HEK293 (cell line): ENCODE results near the gene RNU7-1.

Experiments
- CTCF ChIA-PET: fragments of 350-600 bp; formaldehyde crosslinking; extraction: SDS; loops from one replicate; lab custom pipeline; 2021; ENCODE audit warnings: antibody characterized with exemption; lab: Yijun Ruan, JAX
- POLR2A ChIA-PET: fragments of 300-600 bp; formaldehyde crosslinking; extraction: SDS; loops from one replicate; lab custom pipeline; 2020; ENCODE audit warnings: antibody characterized with exemption, inconsistent platforms; lab: Yijun Ruan, JAX
- H3K27ac ChIP-seq: fragments of 200-500 bp; sonication (Bioruptor generic); 2 replicates; pipeline ENCODE4 v1.5.1; 2014; ENCODE audit warnings: low read depth, low read length, control low read depth, inconsistent platforms; ENCODE audit errors: extremely low read depth
- H3K36me3 ChIP-seq, 2 experiments: fragments of 200-500 bp in 1 of 2; sonication (Bioruptor generic) in 1 of 2; 1 replicate in 1 of 2; 2 replicates in 1 of 2; pipeline ENCODE4 v1.5.1; 2014 to 2017; ENCODE audit warnings: inconsistent platforms in 2 of 2, low read length in 2 of 2; ENCODE audit not compliant: control insufficient read depth in 2 of 2, insufficient read depth in 1 of 2
- H3K4me1 ChIP-seq: fragments of 200-500 bp; sonication (Bioruptor generic); 2 replicates; pipeline ENCODE4 v1.5.1; 2014; ENCODE audit warnings: mild to moderate bottlenecking, low read length, inconsistent platforms; ENCODE audit not compliant: control insufficient read depth, insufficient read depth
- H3K4me3 ChIP-seq: 2 replicates; pipeline ENCODE4 v1.5.1; 2011; ENCODE audit warnings: low read depth, mild to moderate bottlenecking, control low read depth, low read length, moderate library complexity
- H3K9me3 ChIP-seq: fragments of 200-500 bp; sonication (Bioruptor generic); 2 replicates; pipeline ENCODE4 v1.5.1; 2014; ENCODE audit warnings: low read depth, low read length, inconsistent platforms; ENCODE audit not compliant: control insufficient read depth, insufficient read depth
- KLF8 ChIP-seq: fragments of 450-650 bp; formaldehyde crosslinking; IDR thresholded peaks from 2 replicates; pipeline ENCODE4 v1.5.1; 2016; ENCODE audit warnings: missing biosample characterization, missing genetic modification characterization
- KLF9 ChIP-seq: fragments of 450-650 bp; formaldehyde crosslinking; IDR thresholded peaks from 2 replicates; pipeline ENCODE4 v1.5.1; 2016; ENCODE audit warnings: missing biosample characterization, missing genetic modification characterization, low read depth
- MYNN ChIP-seq: fragments of 450-650 bp; formaldehyde crosslinking; IDR thresholded peaks from 2 replicates; pipeline ENCODE4 v1.5.1; 2016; ENCODE audit warnings: missing biosample characterization, missing genetic modification characterization, borderline replicate concordance
- OSR2 ChIP-seq: fragments of 450-650 bp; formaldehyde crosslinking; IDR thresholded peaks from 2 replicates; pipeline ENCODE4 v1.5.1; 2016; ENCODE audit warnings: missing biosample characterization, missing genetic modification characterization
- PRDM4 ChIP-seq: fragments of 450-650 bp; formaldehyde crosslinking; IDR thresholded peaks from 2 replicates; pipeline ENCODE4 v1.5.1; 2017; ENCODE audit warnings: missing biosample characterization, missing genetic modification characterization
- PRDM6 ChIP-seq: fragments of 450-650 bp; formaldehyde crosslinking; IDR thresholded peaks from 2 replicates; pipeline ENCODE4 v1.5.1; 2017; ENCODE audit warnings: missing biosample characterization, missing genetic modification characterization
- YY1 ChIP-seq: fragments of 450-650 bp; formaldehyde crosslinking; IDR thresholded peaks from 2 replicates; pipeline ENCODE4 v1.5.1; 2018; ENCODE audit warnings: missing biosample characterization, missing genetic modification characterization
- ZBTB7A ChIP-seq: fragments of 450-650 bp; formaldehyde crosslinking; IDR thresholded peaks from 2 replicates; pipeline ENCODE4 v1.5.1; 2016; ENCODE audit warnings: low read depth, missing biosample characterization, missing genetic modification characterization
- ZFP37 ChIP-seq: fragments of 450-650 bp; formaldehyde crosslinking; IDR thresholded peaks from 2 replicates; pipeline ENCODE4 v1.5.1; 2016; ENCODE audit warnings: missing biosample characterization, missing genetic modification characterization
- ZFP69B ChIP-seq: fragments of 450-650 bp; formaldehyde crosslinking; IDR thresholded peaks from 2 replicates; pipeline ENCODE4 v1.5.1; 2016; ENCODE audit warnings: missing biosample characterization, missing genetic modification characterization
- ZNF18 ChIP-seq: fragments of 450-650 bp; formaldehyde crosslinking; IDR thresholded peaks from 2 replicates; pipeline ENCODE4 v1.5.1; 2016; ENCODE audit warnings: missing biosample characterization, missing genetic modification characterization
- ZNF214 ChIP-seq: fragments of 450-650 bp; formaldehyde crosslinking; IDR thresholded peaks from 2 replicates; pipeline ENCODE4 v1.5.1; 2017; ENCODE audit warnings: missing biosample characterization, mild to moderate bottlenecking, missing genetic modification characterization, borderline replicate concordance
- ZNF274 ChIP-seq, 2 experiments: fragments of 200-500 bp in 1 of 2; fragments of 450-650 bp in 1 of 2; sonication (Bioruptor generic) in 1 of 2; formaldehyde crosslinking in 1 of 2; IDR thresholded peaks; 2 replicates each; pipeline versions ENCODE4 v1.5.1 to v1.6.1; 2014 to 2016; ENCODE audit warnings: borderline replicate concordance in 1 of 2, inconsistent platforms in 1 of 2, low read length in 1 of 2, missing biosample characterization in 1 of 2, missing genetic modification characterization in 1 of 2
- ZNF366 ChIP-seq: fragments of 450-650 bp; formaldehyde crosslinking; conservative IDR thresholded peaks from 2 replicates; pipeline ENCODE4 v1.5.1; 2016; ENCODE audit warnings: missing biosample characterization, missing genetic modification characterization
- ZNF394 ChIP-seq: fragments of 450-650 bp; formaldehyde crosslinking; IDR thresholded peaks from 2 replicates; pipeline ENCODE4 v1.5.1; 2016; ENCODE audit warnings: missing biosample characterization, missing genetic modification characterization, mild to moderate bottlenecking, moderate library complexity, borderline replicate concordance
- ZNF449 ChIP-seq: fragments of 450-650 bp; formaldehyde crosslinking; IDR thresholded peaks from 2 replicates; pipeline ENCODE4 v1.5.1; 2017; ENCODE audit warnings: missing biosample characterization, mild to moderate bottlenecking, missing genetic modification characterization, moderate library complexity
- ZNF473 ChIP-seq: fragments of 450-650 bp; formaldehyde crosslinking; IDR thresholded peaks from 2 replicates; pipeline ENCODE4 v1.5.1; 2017; ENCODE audit warnings: missing biosample characterization, missing genetic modification characterization
- ZNF629 ChIP-seq: fragments of 450-650 bp; formaldehyde crosslinking; IDR thresholded peaks from 2 replicates; pipeline ENCODE4 v1.5.1; 2017; ENCODE audit warnings: missing biosample characterization, missing genetic modification characterization
- ZNF692 ChIP-seq: fragments of 450-650 bp; formaldehyde crosslinking; IDR thresholded peaks from 2 replicates; pipeline ENCODE4 v1.5.1; 2016; ENCODE audit warnings: missing biosample characterization, missing genetic modification characterization
- ZNF792 ChIP-seq: fragments of 450-650 bp; formaldehyde crosslinking; IDR thresholded peaks from 2 replicates; pipeline ENCODE4 v1.5.1; 2016; ENCODE audit warnings: missing biosample characterization, missing genetic modification characterization
- ZSCAN5A ChIP-seq: fragments of 450-650 bp; formaldehyde crosslinking; IDR thresholded peaks from 2 replicates; pipeline ENCODE4 v1.5.1; 2016; ENCODE audit warnings: missing biosample characterization, missing genetic modification characterization

The RNU7-1 gene

GRCh38 chr12:6929466-6930452, 13.9 kb upstream of the RNU7-1 start:
- peaks cover 11 to 41% of the 10 kb centered on the region in 2 experiments for H3K36me3 ChIP-seq
- ChIA-PET CTCF (interaction anchor here (0.8 to 1.2 kb wide), 3 partner anchors 8 to 57 kb away, joined by 3 to 5 read pairs (median 4); partner anchors contain the start of gene SPSB2), POLR2A (interaction anchor here (1.0 to 2.0 kb wide), 4 partner anchors 8 to 58 kb away, joined by 4 to 11 read pairs (median 6); partner anchors contain the start of genes C12orf57, RNU7-1 and SPSB2)
- H3K4me3 ChIP-seq, result peak overlapping the region; percentile 74
- peak overlapping the region; percentile 44; the same call in 1 of the 2 replicates for H3K27ac ChIP-seq
- peaks cover 24% of the 10 kb centered on the region for H3K4me1 ChIP-seq
- H3K9me3 ChIP-seq, result no peaks in the 10 kb centered on the region
- TF ChIP-seq ZFP69B, result no peak
- no peak for TF ChIP-seq PRDM4 (tag by site-specific recombination)
- TF ChIP-seq OSR2 (tag by site-specific recombination), result no peak
- TF ChIP-seq ZBTB7A (tag by site-specific recombination), result no peak
- TF ChIP-seq ZNF214 (tag by site-specific recombination), result no peak
- no peak for TF ChIP-seq ZNF792 (tag by site-specific recombination)
- TF ChIP-seq ZNF18 (tag by site-specific recombination), result no peak
- no peak for TF ChIP-seq ZNF274 (IDR thresholded peaks at IDR 0.05; ENCODE audit: low read length)
- TF ChIP-seq ZNF274 (tag by site-specific recombination; IDR thresholded peaks at IDR 0.05; ENCODE audit: borderline replicate concordance), result no peak
- no peak for TF ChIP-seq MYNN (tag by site-specific recombination)
- no peak for TF ChIP-seq KLF8 (tag by site-specific recombination)
- 0 out of 2 replicates have a peak, but pooled peaks have one; percentile 15 for TF ChIP-seq ZNF449 (tag by site-specific recombination)
- TF ChIP-seq ZNF366, result 0 out of 2 replicates have a peak, but pooled peaks have one; percentile 34
- TF ChIP-seq YY1 (tag by site-specific recombination), result no peak
- TF ChIP-seq, all 188 proteins: peak for 2

- CTCF ChIA-PET, result interaction anchor here (1.0 to 3.5 kb wide), 3 partner anchors 8 to 32 kb away, joined by 3 to 27 read pairs (median 8); partner anchors contain the start of genes C12orf57 and RNU7-1
- Histone ChIP-seq H3K27ac (no peak overlapping the region), H3K4me3 (no peak overlapping the region), H3K36me3 (peaks cover 20 to 62% of the 10 kb centered on the region in 2 experiments), H3K9me3 (no peaks in the 10 kb centered on the region), H3K4me1 (peaks cover 6% of the 10 kb centered on the region)
- POLR2A ChIA-PET, result interaction anchor here (1.1 to 1.3 kb wide), 2 partner anchors 10 to 14 kb away, joined by 3 read pairs; partner anchors contain the start of gene RNU7-1
- TF ChIP-seq ZNF629 (tag by site-specific recombination) (no peak), ZSCAN5A (no peak), ZFP37 (tag by site-specific recombination) (no peak), KLF9 (tag by site-specific recombination) (no peak), ZNF366 (no peak), ZNF394 (no peak), PRDM6 (tag by site-specific recombination) (no peak), ZNF473 (tag by site-specific recombination) (no peak), ZNF692 (tag by site-specific recombination) (no peak)
Observed at GRCh38 chr12:6932766-6933165, 10.8 kb upstream of the RNU7-1 start.
